HG02943 (cell line): Measurements from ENCODE around the gene LARP7.
"Not testable (repeated sequence)": the region's sequence is repeated elsewhere in the genome, so short reads cannot be mapped to it uniquely, and the experiment has no call there.

Source experiments
- ATAC-seq: cut with Tn5 transposase; IDR thresholded peaks from one replicate; pipeline ENCODE4 v1.9.1; 2021; ENCODE audit warnings: mild to moderate bottlenecking, low read depth, moderate library complexity; ENCODE audit not compliant: unreplicated experiment

Gene LARP7

GRCh38 chr4:112648263-112649054, 11.5 kb downstream of the LARP7 start:
- no peak for ATAC-seq

GRCh38 chr4:112649055-112649408, 12.1 kb downstream of the LARP7 start:
- no peak for ATAC-seq

GRCh38 chr4:112650332-112650731, 13.4 kb downstream of the LARP7 start:
- no peak for ATAC-seq

- no peak for ATAC-seq
Measured at GRCh38 chr4:112651641-112652040, 14.7 kb downstream of the LARP7 start.

GRCh38 chr4:112652216-112652615, 15.3 kb downstream of the LARP7 start:
- ATAC-seq, result no peak

GRCh38 chr4:112655270-112655669, 18.3 kb downstream of the LARP7 start:
- no peak for ATAC-seq

- not testable (repeated sequence) for ATAC-seq
Measured at GRCh38 chr4:112656115-112656514, 19.2 kb downstream of the LARP7 start.

- ATAC-seq, result no peak
Measured at GRCh38 chr4:112664611-112665010, 27.7 kb downstream of the LARP7 start.

GRCh38 chr4:112668131-112668530, 31.2 kb downstream of the LARP7 start:
- ATAC-seq, result no peak

- no peak for ATAC-seq
Measured at GRCh38 chr4:112673076-112673475, 36.1 kb downstream of the LARP7 start.

- ATAC-seq, result no peak
Measured at GRCh38 chr4:112673686-112674085, 36.7 kb downstream of the LARP7 start.

- no peak for ATAC-seq
Measured at GRCh38 chr4:112674376-112674775, 37.4 kb downstream of the LARP7 start.

GRCh38 chr4:112677519-112678091, 40.7 kb downstream of the LARP7 start:
- ATAC-seq, result no peak

- ATAC-seq, result no peak
Measured at GRCh38 chr4:112680996-112681395, 44.1 kb downstream of the LARP7 start.

- ATAC-seq, result no peak
Measured at GRCh38 chr4:112693507-112693906, 56.6 kb downstream of the LARP7 start.

GRCh38 chr4:112700679-112701078, 63.7 kb downstream of the LARP7 start:
- no peak for ATAC-seq

- no peak for ATAC-seq
Measured at GRCh38 chr4:112702892-112703291, 65.9 kb downstream of the LARP7 start.

GRCh38 chr4:112704322-112704721, 67.4 kb downstream of the LARP7 start:
- ATAC-seq, result no peak

GRCh38 chr4:112704991-112705845, 68.3 kb downstream of the LARP7 start:
- ATAC-seq, result no peak

- not testable (repeated sequence) for ATAC-seq
Measured at GRCh38 chr4:112705891-112706839, 69.2 kb downstream of the LARP7 start.
